OCI-LY1 (cell line): ENCODE data around the gene RAB12.

ENCODE experiments used
- EZH2 ChIP-seq: fragments of 200-600 bp; sonication (generic), shearing (Covaris generic); IDR thresholded peaks from 2 replicates; pipeline ENCODE4 v1.8.0; 2017; ENCODE audit warnings: borderline replicate concordance, mixed run types, mild to moderate bottlenecking, antibody characterized with exemption, low read length, moderate library complexity, mixed read lengths
- TF ChIP-seq, protein P1 (sequence below): fragments of 200-600 bp; sonication (generic), shearing (Covaris generic); IDR thresholded peaks from 2 replicates; pipeline ENCODE4 v1.5.1; 2017; ENCODE audit warnings: mild to moderate bottlenecking, antibody characterized with exemption, low read length, moderate library complexity, mixed read lengths

- TF ChIP-seq EZH2 = no peak
- TF ChIP-seq, protein P1, sequence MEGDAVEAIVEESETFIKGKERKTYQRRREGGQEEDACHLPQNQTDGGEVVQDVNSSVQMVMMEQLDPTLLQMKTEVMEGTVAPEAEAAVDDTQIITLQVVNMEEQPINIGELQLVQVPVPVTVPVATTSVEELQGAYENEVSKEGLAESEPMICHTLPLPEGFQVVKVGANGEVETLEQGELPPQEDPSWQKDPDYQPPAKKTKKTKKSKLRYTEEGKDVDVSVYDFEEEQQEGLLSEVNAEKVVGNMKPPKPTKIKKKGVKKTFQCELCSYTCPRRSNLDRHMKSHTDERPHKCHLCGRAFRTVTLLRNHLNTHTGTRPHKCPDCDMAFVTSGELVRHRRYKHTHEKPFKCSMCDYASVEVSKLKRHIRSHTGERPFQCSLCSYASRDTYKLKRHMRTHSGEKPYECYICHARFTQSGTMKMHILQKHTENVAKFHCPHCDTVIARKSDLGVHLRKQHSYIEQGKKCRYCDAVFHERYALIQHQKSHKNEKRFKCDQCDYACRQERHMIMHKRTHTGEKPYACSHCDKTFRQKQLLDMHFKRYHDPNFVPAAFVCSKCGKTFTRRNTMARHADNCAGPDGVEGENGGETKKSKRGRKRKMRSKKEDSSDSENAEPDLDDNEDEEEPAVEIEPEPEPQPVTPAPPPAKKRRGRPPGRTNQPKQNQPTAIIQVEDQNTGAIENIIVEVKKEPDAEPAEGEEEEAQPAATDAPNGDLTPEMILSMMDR = no peak
These were observed 37.8 kb upstream of the RAB12 start for GRCh38 chr18:8571399-8571798.
